ENCODE results near the gene GATB.

GRCh38 chr4:151653548-151653918, 107.3 kb downstream of the GATB start:
- no peak for TF ChIP-seq CTCF (IDR thresholded peaks at IDR 0.05)
- no peak for TF ChIP-seq POLR2A (IDR thresholded peaks at IDR 0.05)

Data from tibial nerve (tissue), 3 donors.